OCI-LY3 (cell line): Measurements from ENCODE around the gene TVP23C.
"Not testable (repeated sequence)": the region's sequence is repeated elsewhere in the genome, so short reads cannot be mapped to it uniquely, and the experiment has no call there.

ENCODE experiments used
- H2AFZ ChIP-seq: fragments of 200-600, 300-600 bp; shearing (Covaris generic); 2 replicates; pipeline ENCODE4 v1.6.0; 2014; ENCODE audit warnings: antibody characterized with exemption, low read depth, low read length
- H3K27ac ChIP-seq: fragments of 200-600, 300-600 bp; sonication (generic); 2 replicates; pipeline ENCODE4 v1.5.1; 2014; ENCODE audit warnings: mild to moderate bottlenecking, low read length, moderate library complexity, mixed read lengths
- H3K27me3 ChIP-seq: fragments of 200-600, 300-600 bp; sonication (generic); 2 replicates; pipeline ENCODE4 v1.6.1; 2014; ENCODE audit warnings: low read depth, low read length, mixed read lengths
- H3K36me3 ChIP-seq: fragments of 200-600, 300-600 bp; sonication (generic); replicated peaks from 2 replicates; pipeline ENCODE3; 2014; ENCODE audit warnings: low read depth, low read length, mixed read lengths
- H3K4me1 ChIP-seq: fragments of 300-600, 200-600 bp; sonication (generic); 2 replicates; pipeline ENCODE4 v1.6.1; 2014; ENCODE audit warnings: low read length, mixed read lengths
- H3K4me2 ChIP-seq: fragments of 200-600, 300-600 bp; sonication (generic); 2 replicates; pipeline ENCODE4 v1.6.1; 2014; ENCODE audit warnings: low read length, mixed read lengths
- H3K4me3 ChIP-seq: fragments of 300-600, 200-600 bp; sonication (generic); 2 replicates; pipeline ENCODE4 v1.5.1; 2014; ENCODE audit warnings: antibody characterized with exemption, mild to moderate bottlenecking, low read length, moderate library complexity
- H3K79me2 ChIP-seq: fragments of 300-600, 200-600 bp; shearing (Covaris generic); 2 replicates; pipeline ENCODE4 v1.6.1; 2014; ENCODE audit warnings: mild to moderate bottlenecking, low read length, mixed read lengths
- H3K9ac ChIP-seq: fragments of 300-600, 200-600 bp; shearing (Covaris generic); 2 replicates; pipeline ENCODE4 v1.6.0; 2014; ENCODE audit warnings: mild to moderate bottlenecking, low read length, moderate library complexity
- H3K9me3 ChIP-seq: fragments of 200-600, 300-600 bp; shearing (Covaris generic); 2 replicates; pipeline ENCODE4 v1.6.1; 2014; ENCODE audit warnings: low read length, mixed read lengths; ENCODE audit not compliant: insufficient read depth
- H4K20me1 ChIP-seq: fragments of 200-600, 300-600 bp; sonication (generic); 2 replicates; pipeline ENCODE4 v1.6.1; 2016; ENCODE audit warnings: low read length, mixed read lengths; ENCODE audit not compliant: insufficient read depth
- CTCF ChIP-seq: fragments of 200-600, 300-600 bp; sonication (generic); IDR thresholded peaks from 2 replicates; pipeline ENCODE4 v1.5.1; 2014; ENCODE audit warnings: antibody characterized with exemption, low read length, low read depth
- EZH2phosphoT487 ChIP-seq: fragments of 200-600 bp; shearing (Covaris generic); IDR thresholded peaks from 2 replicates; pipeline ENCODE4 v1.6.1; 2018; ENCODE audit warnings: antibody characterized with exemption, mixed run types, low read depth

TVP23C gene

GRCh38 chr17:15507896-15508295 lies 55.4 kb downstream of the TVP23C start:
- Histone ChIP-seq H2AFZ (no peak overlapping the region), H3K36me3 (no peaks in the 10 kb centered on the region), H4K20me1 (no peaks in the 10 kb centered on the region), H3K9me3 (no peaks in the 10 kb centered on the region), H3K9ac (no peak overlapping the region), H3K27ac (no peak overlapping the region), H3K4me3 (no peak overlapping the region), H3K4me1 (peaks cover 5% of the 10 kb centered on the region), H3K79me2 (no peaks in the 10 kb centered on the region), H3K4me2 (no peak overlapping the region), H3K27me3 (no peaks in the 10 kb centered on the region)
- TF ChIP-seq CTCF, result no peak
- no peak for TF ChIP-seq EZH2phosphoT487

GRCh38 chr17:15507001-15507400 lies 56.3 kb downstream of the TVP23C start:
- Histone ChIP-seq H2AFZ (no peak overlapping the region), H3K79me2 (no peaks in the 10 kb centered on the region), H3K27me3 (no peaks in the 10 kb centered on the region), H3K4me1 (peaks cover 5% of the 10 kb centered on the region), H3K9ac (no peak overlapping the region), H3K4me2 (no peak overlapping the region), H3K9me3 (no peaks in the 10 kb centered on the region), H4K20me1 (no peaks in the 10 kb centered on the region), H3K36me3 (no peaks in the 10 kb centered on the region), H3K27ac (no peak overlapping the region), H3K4me3 (no peak overlapping the region)
- TF ChIP-seq CTCF, result no peak
- no peak for TF ChIP-seq EZH2phosphoT487

- not testable (repeated sequence) for H4K20me1 ChIP-seq, H3K9me3 ChIP-seq, H3K4me1 ChIP-seq, H3K36me3 ChIP-seq, H2AFZ ChIP-seq, H3K79me2 ChIP-seq, H3K4me3 ChIP-seq, H3K27me3 ChIP-seq, H3K4me2 ChIP-seq, H3K27ac ChIP-seq, H3K9ac ChIP-seq
Measured at GRCh38 chr17:15505708-15506107, 57.6 kb downstream of the TVP23C start.

GRCh38 chr17:15503731-15504130 lies 59.6 kb downstream of the TVP23C start:
- no peak overlapping the region for H3K9ac ChIP-seq
- H3K4me2 ChIP-seq, result no peak overlapping the region

More at GRCh38 chr17:15503731-15504130, 59.6 kb downstream of the TVP23C start:
- H3K27ac ChIP-seq, result no peak overlapping the region
- no peak overlapping the region for H2AFZ ChIP-seq
- no peaks in the 10 kb centered on the region for H3K36me3 ChIP-seq
- no peaks in the 10 kb centered on the region; the same call in 1 of the 2 replicates for H3K4me1 ChIP-seq
- H3K4me3 ChIP-seq, result no peak overlapping the region
- no peaks in the 10 kb centered on the region for H3K9me3 ChIP-seq
- H3K27me3 ChIP-seq, result no peaks in the 10 kb centered on the region
- no peak for TF ChIP-seq EZH2phosphoT487
- TF ChIP-seq CTCF, result no peak
- H3K79me2 ChIP-seq, result no peaks in the 10 kb centered on the region
- no peaks in the 10 kb centered on the region for H4K20me1 ChIP-seq
